Measurements from ENCODE around the gene LIMS2. TPM values are rescaled to one million over a fixed set of nuclear protein-coding genes. Genes with fewer than 3 reads are reported as not detected.
A peak's percentile ranks its signal among the peaks of the same experiment; 100 is the strongest.

LIMS2 gene
- total RNA-seq, 1 donor from 2014 or later: 161 TPM

DNA sequence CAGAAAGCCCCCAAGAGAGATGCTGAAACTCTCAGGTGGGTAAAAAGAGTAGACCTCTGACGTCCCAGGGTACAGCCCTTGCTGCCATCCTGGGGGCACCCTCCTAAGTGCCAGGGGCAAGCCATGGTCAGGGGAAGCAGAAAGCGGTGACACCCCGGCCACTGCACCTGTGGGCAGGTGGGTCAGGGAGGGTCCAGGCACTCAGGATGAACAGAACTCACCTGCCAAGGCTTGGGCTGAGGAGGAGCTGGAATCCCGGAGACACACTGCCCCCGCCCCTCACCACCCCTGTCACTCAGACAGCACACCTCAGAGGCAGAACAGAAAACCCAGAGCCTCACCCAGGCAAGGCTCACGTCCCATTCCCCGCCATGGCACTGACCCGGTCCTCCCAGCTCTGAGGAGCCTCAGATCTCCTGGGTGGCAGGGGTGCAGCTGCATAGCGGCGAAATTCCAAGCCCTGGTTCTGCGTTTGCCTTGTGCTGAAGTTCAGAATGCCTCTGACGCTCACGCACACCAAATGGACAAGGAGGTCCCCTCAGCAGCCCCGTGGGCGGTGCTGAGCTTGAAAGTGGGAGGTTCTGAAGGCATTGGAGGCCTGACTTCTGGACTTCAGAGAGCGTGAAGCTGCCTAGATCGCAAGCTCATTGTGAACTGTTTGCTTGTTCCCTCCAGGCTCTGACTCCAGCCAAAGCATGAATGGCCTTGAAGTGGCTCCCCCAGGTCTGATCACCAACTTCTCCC, 25.1 kb downstream of the LIMS2 start:
- Histone ChIP-seq H3K27ac (no peak overlapping the region), H3K4me3 (no peak overlapping the region), H3K9me3 (no peaks in the 10 kb centered on the region), H3K4me1 (peaks cover 15% of the 10 kb centered on the region), H3K36me3 (no peaks in the 10 kb centered on the region), H3K27me3 (no peaks in the 10 kb centered on the region)
- no peak for DNase-seq
- intact Hi-C loops (cut with DNase I): no loop called here
- no peak for ATAC-seq
- TF ChIP-seq CTCF (IDR thresholded peaks at IDR 0.05): peak; percentile 7

GRCh38 chr2:127649684-127650040, 25.7 kb downstream of the LIMS2 start:
- intact Hi-C loops (cut with DNase I): no loop called here
- no peak overlapping the region for H3K4me3 ChIP-seq
- peaks cover 15% of the 10 kb centered on the region for H3K4me1 ChIP-seq
- no peaks in the 10 kb centered on the region for H3K27me3 ChIP-seq
- peak overlapping the region; percentile 47 for H3K27ac ChIP-seq
- no peaks in the 10 kb centered on the region for H3K9me3 ChIP-seq
- DNase-seq (no peak), ATAC-seq (peak; percentile 77)
- no peaks in the 10 kb centered on the region for H3K36me3 ChIP-seq
- TF ChIP-seq CTCF (IDR thresholded peaks at IDR 0.05): peak; percentile 90

- no peaks in the 10 kb centered on the region for H3K9me3 ChIP-seq
- peaks cover 15% of the 10 kb centered on the region for H3K4me1 ChIP-seq
- no peak for ATAC-seq
- H3K27me3 ChIP-seq: no peaks in the 10 kb centered on the region
- TF ChIP-seq CTCF (IDR thresholded peaks at IDR 0.05): no peak
- H3K4me3 ChIP-seq: no peak overlapping the region
- no peak for DNase-seq
- intact Hi-C loops (cut with DNase I): no loop called here
- no peaks in the 10 kb centered on the region for H3K36me3 ChIP-seq
- peak overlapping the region; percentile 47 for H3K27ac ChIP-seq
Measured at GRCh38 chr2:127649100-127649611, 26.2 kb downstream of the LIMS2 start.

DNA sequence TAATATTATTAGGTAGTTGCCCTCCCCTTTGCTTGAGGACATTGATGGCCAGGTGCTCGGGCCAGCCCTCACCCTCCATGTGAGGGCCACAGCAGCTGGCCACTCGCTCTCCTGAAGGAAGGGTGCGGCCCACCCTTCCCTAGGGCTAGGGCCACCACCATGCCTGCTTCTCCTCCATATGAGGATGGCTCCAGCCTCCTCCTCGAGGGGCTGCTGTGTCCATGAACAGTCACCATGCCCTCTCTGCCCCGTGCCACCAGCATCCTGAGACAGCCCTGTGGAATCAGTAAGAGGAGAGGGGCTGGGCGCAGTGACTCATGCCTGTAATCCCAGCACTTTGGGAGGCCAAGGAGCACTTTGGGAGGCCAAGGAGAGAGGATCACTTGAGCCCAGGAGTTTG, 27.0 kb downstream of the LIMS2 start:
- ATAC-seq (no peak), DNase-seq (no peak)
- intact Hi-C loops (cut with DNase I): no loop called here
- Histone ChIP-seq H3K27ac (no peak overlapping the region), H3K4me1 (peaks cover 15% of the 10 kb centered on the region), H3K36me3 (no peaks in the 10 kb centered on the region), H3K27me3 (no peaks in the 10 kb centered on the region), H3K9me3 (no peaks in the 10 kb centered on the region), H3K4me3 (no peak overlapping the region)
- no peak for TF ChIP-seq CTCF (IDR thresholded peaks at IDR 0.05)

- no peaks in the 10 kb centered on the region for H3K27me3 ChIP-seq
- DNase-seq (no peak), ATAC-seq (no peak)
- intact Hi-C loops (cut with DNase I): no loop called here
- no peak for TF ChIP-seq CTCF (IDR thresholded peaks at IDR 0.05)
- no peaks in the 10 kb centered on the region for H3K9me3 ChIP-seq
- H3K36me3 ChIP-seq: no peaks in the 10 kb centered on the region
- peaks cover 15% of the 10 kb centered on the region for H3K4me1 ChIP-seq
- H3K4me3 ChIP-seq: no peak overlapping the region
- H3K27ac ChIP-seq: peak overlapping the region; percentile 72
Measured at GRCh38 chr2:127647242-127648190, 27.8 kb downstream of the LIMS2 start.
